Osteoblast (primary cell): ENCODE results near the gene NR1I2. TPM values are rescaled to one million over a fixed set of nuclear protein-coding genes. Genes with fewer than 3 reads are reported as not detected.

Source experiments
- DNase-seq: peaks from one replicate; pipeline ENCODE4 v3.0.0; 2011; ENCODE audit warnings: low spot score, mixed read lengths; ENCODE audit not compliant: insufficient read length; ENCODE audit errors: missing footprints
- H2AFZ ChIP-seq: 2 replicates; pipeline ENCODE4 v1.6.0; 2011; ENCODE audit warnings: mild to moderate bottlenecking, low read length
- H3K27ac ChIP-seq: 2 replicates; pipeline ENCODE4 v1.5.1; 2011; ENCODE audit warnings: mild to moderate bottlenecking, low read depth, low read length, moderate library complexity
- H3K27me3 ChIP-seq: 2 replicates; pipeline ENCODE4 v1.6.0; 2012; ENCODE audit warnings: mild to moderate bottlenecking, control low read depth, inconsistent platforms, low read length, moderate library complexity; ENCODE audit not compliant: insufficient read depth
- H3K36me3 ChIP-seq: 2 replicates; pipeline ENCODE4 v1.5.1; 2011; ENCODE audit warnings: mild to moderate bottlenecking, low read length, control low read depth, moderate library complexity; ENCODE audit not compliant: insufficient read depth
- H3K4me1 ChIP-seq: 2 replicates; pipeline ENCODE4 v1.5.1; 2011; ENCODE audit warnings: mild to moderate bottlenecking, low read length, control low read depth, moderate library complexity; ENCODE audit not compliant: insufficient read depth
- H3K4me2 ChIP-seq: 2 replicates; pipeline ENCODE4 v1.6.0; 2011; ENCODE audit warnings: mild to moderate bottlenecking, low read length; ENCODE audit not compliant: insufficient read depth
- H3K4me3 ChIP-seq: fragments of 200-600 bp; sonication (generic); 3 replicates; pipeline ENCODE4 v1.5.1; 2012; ENCODE audit warnings: mild to moderate bottlenecking, low read length, inconsistent platforms; ENCODE audit not compliant: insufficient read depth
- H3K79me2 ChIP-seq: 2 replicates; pipeline ENCODE4 v1.6.0; 2012; ENCODE audit warnings: mild to moderate bottlenecking, low read length, control low read depth, inconsistent platforms; ENCODE audit not compliant: insufficient read depth
- H3K9me3 ChIP-seq: 2 replicates; pipeline ENCODE4 v1.5.1; 2011; ENCODE audit warnings: low read depth, low read length, control low read depth
- H4K20me1 ChIP-seq: 2 replicates; pipeline ENCODE4 v1.6.0; 2012; ENCODE audit warnings: mild to moderate bottlenecking, low read length, control low read depth; ENCODE audit not compliant: insufficient read depth
- CTCF ChIP-seq: IDR thresholded peaks from 2 replicates; pipeline ENCODE4 v1.5.1; 2011; ENCODE audit warnings: mild to moderate bottlenecking, low read depth, low read length, moderate library complexity; ENCODE audit errors: extremely low read depth
- total RNA-seq: library from RNA; depleted of rRNA; stranded (reverse); fragments of >200 nt; gene quantifications from 2 replicates; pipeline ENCODE4 v1.2.3, GENCODE V29; 2012

The NR1I2 gene
- total RNA-seq, 1 donor = 0.36 TPM

GRCh38 chr3:119741657-119742590 lies 40.0 kb upstream of the NR1I2 start:
- Histone ChIP-seq H3K36me3 (no peaks in the 10 kb centered on the region), H3K9me3 (no peaks in the 10 kb centered on the region), H3K27ac (no peak overlapping the region), H2AFZ (peak overlapping the region; percentile 25), H3K79me2 (no peaks in the 10 kb centered on the region), H3K27me3 (no peaks in the 10 kb centered on the region), H3K4me3 (no peak overlapping the region), H3K4me1 (peaks cover 8% of the 10 kb centered on the region), H4K20me1 (no peaks in the 10 kb centered on the region), H3K4me2 (no peak overlapping the region)
- no peak for TF ChIP-seq CTCF
- DNase-seq = no peak

- Histone ChIP-seq H3K36me3 (no peaks in the 10 kb centered on the region), H3K79me2 (no peaks in the 10 kb centered on the region), H2AFZ (no peak overlapping the region), H3K4me1 (no peaks in the 10 kb centered on the region), H3K27me3 (peaks cover 3% of the 10 kb centered on the region), H3K9me3 (no peaks in the 10 kb centered on the region), H4K20me1 (no peaks in the 10 kb centered on the region), H3K4me2 (no peak overlapping the region), H3K27ac (no peak overlapping the region), H3K4me3 (no peak overlapping the region)
- no peak for DNase-seq
- no peak for TF ChIP-seq CTCF
Measured at GRCh38 chr3:119743921-119744320, 38.0 kb upstream of the NR1I2 start.

GRCh38 chr3:119745942-119746341 lies 36.0 kb upstream of the NR1I2 start:
- Histone ChIP-seq H2AFZ (no peak overlapping the region), H4K20me1 (no peaks in the 10 kb centered on the region), H3K4me3 (no peak overlapping the region), H3K27me3 (peaks cover 3% of the 10 kb centered on the region), H3K27ac (no peak overlapping the region), H3K4me2 (no peak overlapping the region), H3K9me3 (no peaks in the 10 kb centered on the region), H3K36me3 (no peaks in the 10 kb centered on the region), H3K79me2 (no peaks in the 10 kb centered on the region), H3K4me1 (no peaks in the 10 kb centered on the region)
- no peak for TF ChIP-seq CTCF
- DNase-seq = no peak

GRCh38 chr3:119746423-119746822 lies 35.5 kb upstream of the NR1I2 start:
- no peak for DNase-seq
- Histone ChIP-seq H4K20me1 (no peaks in the 10 kb centered on the region), H3K27me3 (peaks cover 3% of the 10 kb centered on the region), H3K4me1 (no peaks in the 10 kb centered on the region), H3K4me2 (no peak overlapping the region), H3K4me3 (no peak overlapping the region), H2AFZ (no peak overlapping the region), H3K79me2 (no peaks in the 10 kb centered on the region), H3K27ac (no peak overlapping the region), H3K9me3 (no peaks in the 10 kb centered on the region), H3K36me3 (no peaks in the 10 kb centered on the region)
- TF ChIP-seq CTCF = no peak
